Cerebellar cortex (tissue), 1 donor: ENCODE results near the gene IL13RA1.
A peak's percentile ranks its signal among the peaks of the same experiment; 100 is the strongest.
"Not testable (repeated sequence)": the region's sequence is repeated elsewhere in the genome, so short reads cannot be mapped to it uniquely, and the experiment has no call there.

Experiments
- DNase-seq: peaks from one replicate; pipeline ENCODE4 v3.0.0-alpha.2; 2015; ENCODE audit warnings: low spot score

IL13RA1 gene

DNA sequence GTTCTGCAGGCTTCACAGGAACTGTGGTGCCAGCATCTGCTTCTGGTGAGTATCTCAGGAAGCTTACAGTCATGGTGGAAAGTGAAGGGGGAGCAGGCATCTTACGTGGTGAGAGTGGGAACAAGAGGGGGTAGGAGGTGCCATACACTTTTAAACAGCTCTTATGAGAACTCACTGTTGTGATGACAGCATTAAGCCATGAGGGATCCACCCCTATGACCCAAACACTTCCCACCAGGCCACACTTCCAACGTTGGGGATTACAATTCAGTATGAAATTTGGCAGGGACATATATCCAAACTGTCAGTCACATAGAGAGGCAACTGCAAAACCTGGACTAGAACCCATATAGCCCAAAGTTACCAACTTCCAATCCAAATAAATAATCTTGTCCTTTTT, 53.1 kb downstream of the IL13RA1 start:
- no peak for DNase-seq

DNA sequence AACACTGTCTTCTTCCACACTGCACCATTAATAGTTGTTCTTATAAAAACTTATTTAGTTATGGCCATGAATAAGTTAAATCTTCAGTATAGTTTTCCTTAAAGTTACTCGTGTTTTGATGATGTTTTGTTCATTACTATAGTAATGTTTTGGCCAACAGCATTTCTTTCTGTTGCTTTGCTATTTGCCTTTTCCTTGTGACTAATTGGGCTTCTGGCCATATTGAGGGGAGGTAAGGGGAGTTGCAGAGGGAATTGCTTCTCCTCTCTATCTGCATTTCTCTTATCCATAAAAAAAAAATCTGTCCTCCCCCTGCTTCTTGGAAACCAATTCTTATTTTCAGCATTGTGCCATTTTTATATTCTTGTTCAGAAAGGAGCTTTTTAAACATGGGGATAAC, 53.5 kb downstream of the IL13RA1 start:
- no peak for DNase-seq

DNA sequence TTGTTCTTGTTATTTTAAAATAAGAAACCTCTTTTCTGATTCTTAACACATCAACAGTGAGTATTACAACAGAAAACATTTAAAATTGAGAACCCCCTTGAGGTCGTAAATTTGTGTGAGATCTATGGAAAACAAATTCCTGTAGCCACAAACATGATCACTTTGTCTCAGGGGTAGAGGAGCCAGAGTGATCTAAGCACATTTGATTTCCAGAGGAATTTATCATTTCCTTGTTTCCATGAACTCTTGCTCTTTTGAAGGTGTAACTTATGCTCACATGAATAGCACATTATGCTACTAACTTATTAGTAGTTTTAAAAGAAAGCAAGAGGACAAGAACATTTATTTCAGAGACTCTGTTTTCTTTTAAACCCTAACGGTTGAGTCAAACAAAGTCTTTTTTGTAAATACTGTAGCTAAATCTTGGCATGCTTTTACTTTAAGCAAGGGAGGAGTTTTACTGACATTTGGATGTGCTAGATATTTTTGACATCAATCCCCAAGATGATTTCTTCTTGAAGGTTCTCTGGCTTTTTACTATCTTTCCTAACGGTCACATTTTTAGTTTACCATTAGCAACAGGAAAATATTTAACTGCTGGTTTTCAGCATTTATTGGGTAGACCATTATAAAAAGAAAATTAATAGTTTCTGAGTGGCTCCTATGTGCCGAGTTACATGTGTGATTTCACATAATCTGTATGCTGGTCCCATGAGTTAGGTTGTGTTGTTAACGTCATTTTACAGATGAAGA, 68.3 kb downstream of the IL13RA1 start:
- no peak for DNase-seq

DNA sequence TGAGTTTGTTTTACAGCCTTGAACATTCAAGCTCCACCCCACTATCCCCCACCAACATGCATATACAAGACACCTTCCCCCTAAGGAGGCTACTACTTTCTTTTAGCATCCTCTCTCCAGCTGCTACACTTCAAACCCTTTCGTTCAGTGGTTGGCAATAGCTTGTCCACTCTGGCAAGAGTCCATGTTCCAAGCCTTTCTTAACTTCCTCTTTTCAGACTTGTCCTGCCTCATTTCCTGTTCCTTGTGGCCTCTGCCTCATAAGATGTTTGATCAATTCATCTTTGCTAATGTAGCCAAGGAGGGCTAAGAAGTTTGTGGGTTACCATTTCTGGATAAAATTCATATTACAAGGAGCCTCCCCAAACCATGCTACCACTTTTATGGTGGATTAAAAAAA, 75.5 kb downstream of the IL13RA1 start:
- no peak for DNase-seq

DNA sequence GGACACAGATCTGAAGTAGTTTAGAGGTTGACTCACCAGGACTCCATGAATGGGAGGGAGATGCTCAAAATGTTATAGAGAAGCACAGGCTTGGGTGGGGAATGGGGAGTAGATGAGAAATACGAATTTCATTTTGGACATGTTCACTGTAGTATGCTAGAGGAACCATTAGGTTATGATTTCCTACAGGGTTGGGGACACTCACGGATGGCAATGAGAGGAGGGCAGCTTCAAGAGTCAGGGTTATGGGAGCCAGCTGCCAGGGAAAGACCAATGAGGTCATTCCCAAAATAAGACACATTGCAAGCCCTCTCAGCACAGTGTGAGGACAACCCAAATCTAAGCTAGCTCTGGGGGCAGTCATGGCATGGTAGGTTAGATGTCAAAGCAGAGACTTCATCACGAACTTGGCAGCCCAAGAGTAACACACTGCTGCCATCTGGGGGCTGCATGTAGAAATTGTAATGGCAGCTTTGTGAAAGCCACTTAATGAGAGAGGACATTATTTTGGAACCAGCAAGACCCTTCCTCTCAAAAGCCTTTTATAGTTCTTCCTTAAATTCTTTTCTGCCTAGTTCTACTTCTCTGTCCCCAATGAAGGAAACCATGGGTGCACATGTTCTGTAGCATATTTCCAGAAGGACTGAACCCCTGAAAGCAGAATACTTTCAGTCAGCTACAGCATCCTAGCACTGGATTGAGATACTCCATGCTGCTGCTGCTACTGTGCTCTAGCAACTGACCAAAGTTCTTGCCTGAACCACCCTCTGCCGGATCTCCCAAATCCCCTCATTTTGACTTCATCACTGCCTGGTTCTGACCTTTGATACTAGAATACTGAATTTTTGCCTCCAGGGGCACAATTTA, 80.0 kb downstream of the IL13RA1 start:
- DNase-seq = peak; percentile 36

DNA sequence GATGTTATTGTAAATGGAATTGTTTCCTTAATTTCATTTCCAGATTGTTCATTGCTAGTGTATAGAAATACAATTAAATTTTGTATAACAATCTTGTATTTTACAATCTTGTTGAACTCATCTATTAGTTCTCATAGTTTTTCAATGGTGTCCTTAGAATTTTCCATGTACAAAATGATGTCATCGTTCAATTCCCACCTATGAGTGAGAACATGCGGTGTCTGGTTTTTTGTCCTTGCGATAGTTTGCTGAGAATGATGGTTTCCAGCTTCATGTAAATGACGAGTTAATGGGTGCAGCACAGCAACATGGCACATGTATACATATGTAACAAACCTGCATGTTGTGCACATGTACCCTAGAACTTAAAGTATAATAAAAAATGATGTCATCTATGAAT, 89.9 kb downstream of the IL13RA1 start:
- not testable (repeated sequence) for DNase-seq

DNA sequence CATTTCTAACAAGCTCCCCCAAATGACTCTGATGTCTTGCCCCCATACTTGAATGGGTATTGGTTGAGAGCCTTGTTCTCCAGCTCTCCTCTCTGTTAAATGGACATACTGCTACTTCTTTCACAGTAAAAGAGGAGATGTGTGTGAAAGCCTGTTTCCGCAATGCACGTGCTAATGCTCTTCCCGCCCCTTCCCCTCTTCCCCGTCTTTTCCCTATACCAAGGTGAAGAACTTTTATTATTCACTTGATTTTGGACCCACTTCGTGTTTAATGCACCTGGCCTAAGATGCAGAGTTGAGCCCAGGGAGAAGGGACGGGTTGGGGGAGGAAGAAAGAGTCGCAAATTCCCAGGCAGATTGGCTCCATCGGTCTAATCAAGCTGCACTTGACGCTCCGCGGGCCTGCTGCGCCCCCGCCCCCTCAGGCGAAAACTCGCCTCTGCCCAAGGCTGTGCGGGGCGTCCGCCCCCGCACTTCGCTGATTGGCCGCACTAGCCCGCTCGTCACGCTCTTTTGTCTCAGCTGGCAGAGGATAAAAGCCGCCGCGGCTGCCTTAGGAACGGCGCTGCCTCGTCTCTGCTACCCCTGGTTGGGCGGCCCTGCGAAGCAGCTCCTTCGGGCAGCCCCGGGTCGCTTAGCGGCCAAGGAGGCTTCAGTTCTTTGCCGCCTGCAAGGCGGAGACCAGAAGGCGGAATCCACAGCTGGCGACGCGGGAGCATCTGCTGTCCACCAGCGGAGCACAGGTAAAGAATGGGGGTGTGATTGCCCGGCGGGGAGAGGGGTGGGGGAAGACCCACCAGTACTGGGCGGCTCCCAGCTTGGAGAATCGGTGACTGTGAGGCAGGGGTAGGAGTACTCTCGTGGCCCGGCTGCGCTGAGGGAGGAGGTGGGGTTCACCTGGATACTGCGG, 96.1 kb downstream of the IL13RA1 start, which contains the start of gene ZCCHC12:
TSS of gene ZCCHC12 (plus strand) at position 562 of the 910 bp plus-strand sequence. CDS start 1,421 bp downstream, outside the sequence.
- DNase-seq = peak; percentile 71

DNA sequence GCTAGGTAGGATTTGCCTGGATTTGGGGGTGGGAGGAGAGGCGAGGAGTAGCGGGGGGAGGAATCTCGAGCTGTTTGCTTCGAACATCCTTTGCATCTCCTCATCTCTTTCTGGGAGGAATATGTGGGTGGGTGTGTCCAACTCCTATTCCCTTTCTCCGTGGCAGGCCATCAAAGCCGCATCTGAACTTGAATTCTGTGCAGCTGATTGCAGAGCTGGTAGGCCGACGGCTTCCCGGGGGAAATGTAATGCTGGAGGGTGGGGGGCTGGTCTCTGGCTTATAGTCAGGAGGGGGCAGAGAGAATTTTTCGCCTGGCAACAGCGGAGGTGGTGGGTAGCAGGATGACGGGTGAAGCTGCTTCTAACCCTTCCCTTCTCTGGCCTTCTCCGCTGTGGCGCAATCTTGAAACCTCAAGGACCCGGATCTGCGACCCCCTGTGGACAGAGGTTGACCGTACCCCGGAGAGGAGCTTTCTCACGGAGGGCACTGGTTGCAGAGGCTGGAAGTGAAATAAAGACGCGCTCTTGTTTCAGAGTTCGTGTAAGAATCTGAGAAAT, 96.8 kb downstream of the IL13RA1 start:
- DNase-seq = peak; percentile 17

DNA sequence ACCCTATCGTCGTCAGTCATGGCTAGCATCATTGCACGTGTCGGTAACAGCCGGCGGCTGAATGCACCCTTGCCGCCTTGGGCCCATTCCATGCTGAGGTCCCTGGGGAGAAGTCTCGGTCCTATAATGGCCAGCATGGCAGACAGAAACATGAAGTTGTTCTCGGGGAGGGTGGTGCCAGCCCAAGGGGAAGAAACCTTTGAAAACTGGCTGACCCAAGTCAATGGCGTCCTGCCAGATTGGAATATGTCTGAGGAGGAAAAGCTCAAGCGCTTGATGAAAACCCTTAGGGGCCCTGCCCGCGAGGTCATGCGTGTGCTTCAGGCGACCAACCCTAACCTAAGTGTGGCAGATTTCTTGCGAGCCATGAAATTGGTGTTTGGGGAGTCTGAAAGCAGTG, 97.8 kb downstream of the IL13RA1 start:
- DNase-seq = peak; percentile 4

DNA sequence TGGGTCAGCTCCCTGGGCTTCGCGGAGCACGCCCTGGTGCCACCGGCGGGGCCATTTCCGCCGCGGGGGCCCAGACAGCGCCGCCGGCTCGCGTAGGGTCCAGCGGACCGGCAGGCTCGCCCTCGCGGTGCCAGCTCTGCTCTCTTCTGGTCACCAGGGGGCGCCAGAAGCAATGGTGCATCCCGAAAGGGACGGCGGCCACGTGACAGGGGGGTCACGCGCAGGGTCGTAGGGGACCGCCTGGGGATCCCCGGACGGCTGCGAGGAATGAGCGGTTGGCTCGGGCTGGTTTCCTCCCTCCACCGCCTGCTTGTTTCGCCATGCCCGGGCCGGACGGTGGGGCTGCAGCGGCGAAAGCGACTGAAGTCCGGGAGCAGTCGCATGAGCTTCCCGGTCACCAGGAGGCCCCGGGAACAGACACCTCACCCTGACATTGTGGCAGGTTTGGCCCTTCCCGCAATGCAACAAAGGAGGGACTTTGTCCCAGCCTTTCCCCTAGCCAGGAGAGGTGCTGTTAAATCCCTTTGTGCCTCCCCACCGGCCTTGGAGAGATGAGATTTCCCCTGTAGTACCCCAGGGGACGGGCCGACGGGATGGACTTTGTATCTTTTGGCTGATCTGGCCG, 112.0 kb downstream of the IL13RA1 start:
- peak; percentile 36 for DNase-seq
